Measurements from ENCODE around the gene MAVS.

DNA sequence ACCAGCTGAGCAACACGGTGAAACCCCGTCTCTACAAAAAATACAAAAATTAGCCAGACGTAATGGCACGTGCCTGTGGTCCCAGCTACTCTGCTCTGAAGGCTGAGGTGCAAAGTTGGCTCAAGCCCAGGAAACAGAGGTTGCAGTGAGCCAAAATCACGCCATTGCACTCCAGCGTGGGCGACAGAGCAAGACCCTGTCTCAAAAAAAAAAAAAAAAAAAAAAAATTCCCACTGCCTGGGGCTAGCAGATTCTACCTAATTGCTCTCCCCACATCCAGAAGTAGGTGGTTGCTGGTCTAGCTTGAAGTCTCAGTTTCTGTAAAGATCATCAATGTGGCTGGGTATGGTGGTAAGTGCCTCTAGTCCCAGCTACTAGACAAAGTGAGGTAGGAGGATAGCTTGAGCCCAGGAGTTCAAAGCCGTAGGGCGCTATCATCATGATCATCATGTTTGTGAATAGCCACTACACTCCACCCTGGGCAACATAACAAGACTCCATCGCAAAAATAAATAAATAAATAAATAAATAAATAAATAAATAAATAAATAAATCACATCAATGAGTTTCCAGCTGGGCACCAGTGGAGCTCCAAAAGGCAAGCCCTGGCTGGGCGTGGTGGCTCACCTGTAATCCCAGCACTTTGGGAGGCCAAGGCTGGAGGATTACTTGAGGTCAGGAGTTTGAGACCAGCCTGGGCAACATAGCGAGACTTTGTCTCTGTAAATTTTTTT lies 32.6 kb upstream of the MAVS start:
- TF ChIP-seq, protein P1, sequence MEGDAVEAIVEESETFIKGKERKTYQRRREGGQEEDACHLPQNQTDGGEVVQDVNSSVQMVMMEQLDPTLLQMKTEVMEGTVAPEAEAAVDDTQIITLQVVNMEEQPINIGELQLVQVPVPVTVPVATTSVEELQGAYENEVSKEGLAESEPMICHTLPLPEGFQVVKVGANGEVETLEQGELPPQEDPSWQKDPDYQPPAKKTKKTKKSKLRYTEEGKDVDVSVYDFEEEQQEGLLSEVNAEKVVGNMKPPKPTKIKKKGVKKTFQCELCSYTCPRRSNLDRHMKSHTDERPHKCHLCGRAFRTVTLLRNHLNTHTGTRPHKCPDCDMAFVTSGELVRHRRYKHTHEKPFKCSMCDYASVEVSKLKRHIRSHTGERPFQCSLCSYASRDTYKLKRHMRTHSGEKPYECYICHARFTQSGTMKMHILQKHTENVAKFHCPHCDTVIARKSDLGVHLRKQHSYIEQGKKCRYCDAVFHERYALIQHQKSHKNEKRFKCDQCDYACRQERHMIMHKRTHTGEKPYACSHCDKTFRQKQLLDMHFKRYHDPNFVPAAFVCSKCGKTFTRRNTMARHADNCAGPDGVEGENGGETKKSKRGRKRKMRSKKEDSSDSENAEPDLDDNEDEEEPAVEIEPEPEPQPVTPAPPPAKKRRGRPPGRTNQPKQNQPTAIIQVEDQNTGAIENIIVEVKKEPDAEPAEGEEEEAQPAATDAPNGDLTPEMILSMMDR (IDR thresholded peaks at IDR 0.05; ENCODE audit: low read depth, low read length): no peak
- TF ChIP-seq, protein P2, sequence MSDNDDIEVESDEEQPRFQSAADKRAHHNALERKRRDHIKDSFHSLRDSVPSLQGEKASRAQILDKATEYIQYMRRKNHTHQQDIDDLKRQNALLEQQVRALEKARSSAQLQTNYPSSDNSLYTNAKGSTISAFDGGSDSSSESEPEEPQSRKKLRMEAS (IDR thresholded peaks at IDR 0.05; ENCODE audit: low read depth, low read length): no peak
- TF ChIP-seq MYC (IDR thresholded peaks at IDR 0.05; ENCODE audit: low read depth, low read length): no peak
